Ureter (tissue), 1 donor: ENCODE data around the gene PCMTD2. TPM values are rescaled to one million over a fixed set of nuclear protein-coding genes. Genes with fewer than 3 reads are reported as not detected.
A peak's percentile ranks its signal among the peaks of the same experiment; 100 is the strongest.
"Not testable (repeated sequence)": the region's sequence is repeated elsewhere in the genome, so short reads cannot be mapped to it uniquely, and the experiment has no call there.

ENCODE experiments used
- DNase-seq: peaks from one replicate; pipeline ENCODE4 v3.0.0-alpha.2; 2020; ENCODE audit warnings: low spot score
- total RNA-seq: library from RNA; stranded (reverse); gene quantifications from one replicate; pipeline ENCODE4 v1.2.4, GENCODE V29; 2023
- donor health status: DM: yes; HTN: yes; CAD: no.

The PCMTD2 gene
- total RNA-seq, 1 donor from 2014 or later, result 58.2 TPM

DNA sequence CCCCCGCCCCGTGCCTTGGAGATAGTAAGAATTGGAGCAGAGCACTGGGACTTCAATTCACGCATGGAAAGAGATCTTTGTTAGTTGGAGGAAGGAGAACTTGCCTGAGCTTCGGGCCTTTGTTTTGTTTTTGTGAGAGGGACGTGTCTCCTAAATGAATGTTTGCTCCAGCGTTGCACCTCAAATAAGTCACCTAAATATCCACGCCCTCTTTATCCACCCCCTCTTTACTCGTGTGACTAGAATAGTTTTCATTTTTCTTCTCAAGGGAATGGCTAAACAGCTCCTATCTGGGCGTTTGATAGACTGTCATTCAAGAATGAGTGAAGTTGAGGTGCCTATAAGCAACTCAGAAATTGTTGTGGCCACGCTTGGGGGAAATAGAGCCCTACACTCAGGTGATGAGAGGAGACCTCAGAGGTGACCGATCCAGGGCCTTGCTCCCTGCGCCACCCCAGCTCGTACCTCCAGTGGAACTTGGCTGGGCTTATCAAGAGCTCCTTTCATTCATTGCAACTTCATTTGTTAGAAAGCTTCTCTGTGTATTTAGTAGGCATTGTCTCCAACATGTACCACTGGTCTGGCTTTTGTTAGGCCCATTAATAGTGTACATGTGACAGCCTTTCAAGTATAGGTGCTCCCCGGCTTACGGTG, 861 bp downstream of the PCMTD2 start:
- peak; percentile 35 for DNase-seq

DNA sequence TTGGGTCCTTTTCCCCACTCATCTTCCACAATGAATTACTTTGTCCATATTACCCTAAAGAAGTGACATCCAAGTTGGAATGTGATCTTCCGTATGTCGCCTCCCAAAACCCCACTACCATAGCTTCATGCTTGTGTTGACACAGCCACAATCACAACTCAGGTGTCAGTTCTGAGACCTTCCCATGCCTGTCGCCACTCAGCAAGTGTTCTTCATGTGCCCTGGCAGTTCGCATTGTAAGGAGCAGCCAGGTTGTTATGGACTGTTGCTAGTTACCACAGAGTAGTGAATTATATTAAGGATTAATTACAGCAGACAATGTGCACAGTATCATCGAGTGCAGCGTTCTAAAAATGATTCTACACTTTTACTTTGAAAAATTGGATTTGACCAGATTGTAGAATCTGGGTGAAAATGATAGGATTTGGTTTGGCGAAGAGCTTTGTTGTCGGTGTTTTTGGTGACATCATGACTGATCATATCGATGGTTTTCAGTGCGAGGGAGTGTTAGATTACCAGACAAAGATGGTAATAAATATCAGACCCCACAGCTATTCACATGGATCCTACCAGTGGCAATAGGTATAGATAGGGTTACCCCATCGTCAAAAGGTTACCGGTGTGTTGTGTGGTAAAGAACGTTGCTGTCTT, 1.7 kb downstream of the PCMTD2 start:
- DNase-seq, result no peak

DNA sequence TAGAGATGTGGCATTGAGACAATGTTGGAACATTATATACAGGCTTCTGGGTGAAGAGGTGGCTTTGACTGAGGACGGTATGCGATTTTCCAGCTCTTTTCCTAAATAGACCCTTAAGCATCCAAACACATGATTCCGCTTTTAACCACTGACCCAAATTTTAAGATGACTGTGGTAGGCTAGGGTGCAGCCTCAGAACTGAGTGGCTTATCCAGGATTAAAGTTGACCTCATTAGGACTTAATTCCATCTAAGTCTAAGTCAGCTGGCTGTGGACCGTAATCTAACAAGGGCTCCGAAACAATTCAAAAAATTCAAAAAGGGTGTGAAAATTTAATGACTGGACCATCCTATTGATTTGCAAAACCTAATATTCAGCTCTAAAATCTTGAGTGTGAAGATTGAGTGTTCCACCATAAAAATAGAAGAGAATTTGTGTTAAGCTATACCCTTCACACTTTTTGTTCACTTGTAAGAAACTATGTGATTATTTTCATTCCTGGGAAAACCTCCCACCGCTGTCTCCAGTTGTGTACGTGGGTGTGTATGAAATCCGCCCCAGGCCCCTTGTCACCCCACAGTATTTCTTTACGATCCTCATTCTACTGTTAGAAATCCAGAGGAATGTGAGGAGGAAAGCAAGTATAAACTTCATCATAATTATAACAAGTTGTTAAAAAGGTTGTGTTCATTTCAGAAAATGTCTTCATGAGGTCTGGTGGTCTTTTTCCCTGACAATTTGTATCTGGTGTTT, 2.7 kb downstream of the PCMTD2 start:
- DNase-seq, result peak; percentile 19

DNA sequence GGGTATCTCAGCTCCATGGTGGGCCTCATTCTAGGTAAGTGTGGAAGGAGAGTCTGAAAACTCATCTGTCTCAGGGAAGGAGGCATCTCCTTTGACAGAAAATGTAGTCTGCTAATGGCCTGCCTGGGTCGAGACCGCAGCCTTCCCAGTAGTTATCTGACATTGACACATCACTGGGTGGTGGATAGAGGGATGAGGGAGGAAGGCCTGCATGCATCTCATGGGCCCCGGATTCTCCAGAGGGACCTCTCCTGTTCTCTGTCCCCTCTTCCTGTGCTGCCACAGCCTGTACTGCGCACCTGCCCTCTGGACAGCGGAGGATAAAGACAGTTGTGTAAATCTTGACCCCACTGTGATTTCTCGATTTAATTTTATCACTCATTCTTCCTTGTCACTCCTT, 4.7 kb downstream of the PCMTD2 start:
- peak; percentile 17 for DNase-seq

DNA sequence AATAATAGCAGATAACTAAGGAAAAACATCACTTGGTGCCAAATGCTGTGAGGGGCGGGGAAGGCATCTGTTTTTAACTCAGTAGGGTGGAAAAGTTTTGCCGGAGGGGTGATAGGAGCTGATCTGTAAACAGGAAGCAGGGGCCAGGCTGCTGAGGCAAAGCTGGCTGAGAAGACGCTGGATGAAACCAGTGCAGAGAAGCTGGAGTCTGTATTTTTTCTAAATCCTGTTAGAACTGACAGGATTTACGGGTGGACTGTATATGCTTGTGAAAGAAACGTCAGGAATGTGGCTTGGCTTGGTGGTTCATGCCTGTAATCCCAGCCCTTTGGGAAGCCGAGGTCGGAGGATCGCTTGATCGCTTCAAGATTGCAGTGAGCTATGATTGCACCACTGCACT, 5.6 kb downstream of the PCMTD2 start:
- no peak for DNase-seq

DNA sequence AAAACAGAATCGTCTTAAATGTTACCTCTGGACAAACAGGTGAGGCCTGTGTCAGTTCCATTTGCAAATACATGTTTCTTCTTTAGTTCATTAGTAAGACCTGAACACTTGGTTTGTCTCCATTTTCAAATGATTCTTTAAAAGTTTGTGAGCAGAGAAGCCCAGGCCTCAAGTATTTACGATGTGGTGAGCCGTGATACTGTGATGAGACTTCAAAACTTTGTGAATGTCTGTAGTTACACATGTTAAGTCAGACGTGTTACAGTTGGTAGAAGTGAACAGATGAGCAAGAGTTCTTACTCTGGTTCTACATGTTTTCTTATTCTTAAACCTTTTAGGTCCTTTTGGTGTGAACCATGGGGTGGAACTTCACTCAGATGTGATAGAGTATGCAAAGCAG, 8.5 kb downstream of the PCMTD2 start:
- no peak for DNase-seq

DNA sequence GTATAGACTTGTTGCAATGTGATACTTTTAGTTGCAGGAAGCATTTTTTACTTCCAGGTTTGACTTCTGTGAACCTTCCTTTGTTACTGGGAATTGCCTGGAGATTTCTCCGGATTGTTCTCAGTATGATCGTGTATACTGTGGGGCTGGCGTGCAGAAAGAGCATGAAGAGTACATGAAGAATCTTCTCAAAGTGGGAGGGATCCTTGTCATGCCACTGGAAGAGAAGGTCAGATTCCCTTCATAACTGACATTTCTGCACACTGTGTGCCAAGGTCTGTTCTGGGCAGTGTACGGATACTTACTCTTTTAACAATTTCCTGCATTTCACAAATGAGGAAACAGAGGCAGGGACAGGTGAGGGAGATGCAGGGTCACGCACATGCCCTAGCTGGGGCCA, 9.7 kb downstream of the PCMTD2 start:
- DNase-seq, result no peak

DNA sequence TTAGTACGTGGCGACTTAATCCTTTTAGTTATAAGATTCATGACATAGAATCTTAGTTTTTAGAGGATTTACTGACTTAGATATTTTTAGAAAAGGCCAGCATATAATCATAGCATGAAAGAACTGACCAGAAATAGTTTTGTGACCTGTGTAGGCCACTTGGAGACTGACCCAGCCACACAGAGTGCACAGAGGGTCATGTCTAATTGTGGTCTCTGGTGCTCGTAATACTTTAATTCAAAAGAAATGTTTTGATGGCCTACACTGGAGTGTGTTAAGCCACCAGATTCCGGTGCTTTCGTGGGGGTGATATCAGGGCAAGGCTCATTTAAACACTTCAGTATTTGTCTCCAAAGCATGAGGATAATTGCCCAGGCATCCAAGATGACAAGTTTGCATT, 11.4 kb downstream of the PCMTD2 start:
- no peak for DNase-seq

DNA sequence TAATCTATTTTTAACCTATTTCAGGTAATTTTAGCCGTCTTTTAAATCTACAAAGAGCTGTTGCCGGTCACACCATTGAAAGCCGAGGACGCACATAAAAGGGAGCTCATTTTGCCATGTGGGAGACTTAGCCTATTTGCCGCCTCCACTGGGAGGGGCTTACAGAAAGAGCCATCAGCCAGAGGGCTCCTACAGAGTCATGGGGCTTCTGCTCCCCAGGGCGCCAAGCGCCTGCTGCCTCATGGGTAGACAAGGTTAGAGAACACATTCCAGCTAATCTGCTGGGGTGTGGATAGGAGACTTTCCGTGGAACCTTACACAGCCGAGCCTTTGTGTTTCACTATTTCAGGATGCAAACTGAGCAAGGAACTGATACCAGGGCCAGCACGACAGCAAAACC, 12.6 kb downstream of the PCMTD2 start:
- DNase-seq, result no peak

DNA sequence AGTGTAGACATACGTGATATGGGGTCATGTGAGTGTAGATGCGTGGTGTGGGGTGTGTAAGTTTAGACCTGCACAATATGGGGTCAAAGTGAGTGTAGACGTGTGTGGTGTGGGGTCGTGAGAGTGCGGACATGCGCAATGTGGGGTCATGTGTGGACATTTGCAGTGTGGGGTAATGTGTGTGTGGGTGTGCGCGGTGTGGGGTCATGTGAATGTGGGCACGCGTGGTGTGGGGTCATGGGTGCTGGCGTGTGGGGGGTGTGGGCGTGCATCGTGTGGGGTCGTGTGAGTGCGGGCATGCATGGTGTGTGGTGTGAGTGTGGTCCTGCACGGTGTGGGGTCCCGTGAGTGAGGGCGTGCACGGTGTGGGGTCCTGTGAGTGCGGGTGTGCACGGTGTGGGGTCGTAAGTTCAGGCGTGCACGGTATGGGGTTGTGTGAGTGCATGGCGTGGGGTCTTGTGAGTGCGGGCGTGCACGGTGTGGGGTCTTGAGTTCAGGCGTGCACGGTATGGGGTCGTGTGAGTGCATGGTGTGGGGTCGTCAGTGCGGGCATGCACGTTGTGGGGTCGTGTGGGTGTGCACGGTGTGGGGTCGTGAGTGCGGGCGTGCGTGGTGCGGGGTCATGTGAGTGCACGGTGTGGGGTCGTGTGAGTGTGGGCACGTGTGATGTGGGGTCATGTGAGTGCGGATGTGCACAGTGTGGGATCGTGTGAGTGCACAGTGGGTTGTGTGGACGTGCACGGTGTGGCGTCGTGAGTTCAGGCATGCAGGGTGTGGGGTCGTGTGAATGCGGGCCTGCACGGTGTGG, 14.3 kb downstream of the PCMTD2 start:
- no peak for DNase-seq

DNA sequence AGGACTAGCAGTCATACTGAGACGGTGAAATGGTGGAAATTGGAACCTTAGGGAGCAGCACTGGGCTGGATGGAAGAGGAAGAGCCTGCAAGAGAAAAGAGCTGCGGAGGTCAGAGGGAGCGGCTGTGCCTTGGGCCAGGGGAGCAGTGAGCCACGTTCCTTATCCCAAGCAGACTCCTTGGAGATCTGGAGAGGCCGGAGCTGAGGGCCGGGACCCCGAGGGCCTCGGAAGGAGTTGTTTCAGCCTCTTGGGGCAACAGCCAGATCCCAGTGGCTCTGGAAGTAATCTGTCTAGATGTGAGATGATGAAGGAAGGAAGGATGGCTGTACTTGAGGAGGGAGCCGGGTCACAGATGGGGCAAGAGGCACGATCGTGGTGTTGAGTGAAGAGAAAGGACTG, 16.1 kb downstream of the PCMTD2 start:
- no peak for DNase-seq

DNA sequence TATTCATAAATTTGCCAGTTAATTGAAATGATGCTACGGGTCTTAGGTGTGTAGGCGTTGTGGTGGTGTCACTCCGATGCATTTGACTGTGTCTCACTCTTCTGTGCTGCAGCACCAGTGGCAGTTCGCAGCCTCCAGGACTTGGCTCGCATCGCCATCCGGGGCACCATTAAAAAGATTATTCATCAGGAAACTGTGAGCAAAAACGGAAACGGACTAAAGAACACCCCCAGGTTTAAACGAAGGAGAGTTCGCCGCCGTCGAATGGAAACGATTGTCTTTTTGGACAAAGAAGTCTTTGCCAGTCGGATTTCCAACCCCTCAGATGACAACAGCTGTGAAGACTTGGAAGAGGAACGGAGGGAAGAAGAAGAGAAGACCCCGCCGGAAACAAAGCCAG, 17.6 kb downstream of the PCMTD2 start:
- no peak for DNase-seq

DNA sequence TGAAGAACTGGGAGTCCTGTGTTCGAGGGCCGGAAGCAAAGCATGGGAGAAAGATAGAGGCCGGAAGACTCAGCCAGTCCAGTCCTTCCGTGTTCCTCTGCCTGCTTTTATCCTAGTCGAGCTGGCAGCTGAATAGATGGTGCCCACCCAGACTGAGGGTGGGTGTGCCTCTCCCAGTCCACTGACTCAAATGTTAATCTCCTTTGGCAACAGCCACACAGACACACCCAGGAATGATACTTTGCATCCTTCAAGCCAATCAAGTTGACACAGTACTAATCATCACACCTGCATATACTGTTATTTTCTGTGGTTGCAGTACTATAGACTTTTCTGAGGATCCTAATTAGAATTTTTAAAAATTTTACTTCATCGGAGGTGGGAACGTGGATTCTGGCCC, 21.3 kb downstream of the PCMTD2 start:
- DNase-seq, result no peak

DNA sequence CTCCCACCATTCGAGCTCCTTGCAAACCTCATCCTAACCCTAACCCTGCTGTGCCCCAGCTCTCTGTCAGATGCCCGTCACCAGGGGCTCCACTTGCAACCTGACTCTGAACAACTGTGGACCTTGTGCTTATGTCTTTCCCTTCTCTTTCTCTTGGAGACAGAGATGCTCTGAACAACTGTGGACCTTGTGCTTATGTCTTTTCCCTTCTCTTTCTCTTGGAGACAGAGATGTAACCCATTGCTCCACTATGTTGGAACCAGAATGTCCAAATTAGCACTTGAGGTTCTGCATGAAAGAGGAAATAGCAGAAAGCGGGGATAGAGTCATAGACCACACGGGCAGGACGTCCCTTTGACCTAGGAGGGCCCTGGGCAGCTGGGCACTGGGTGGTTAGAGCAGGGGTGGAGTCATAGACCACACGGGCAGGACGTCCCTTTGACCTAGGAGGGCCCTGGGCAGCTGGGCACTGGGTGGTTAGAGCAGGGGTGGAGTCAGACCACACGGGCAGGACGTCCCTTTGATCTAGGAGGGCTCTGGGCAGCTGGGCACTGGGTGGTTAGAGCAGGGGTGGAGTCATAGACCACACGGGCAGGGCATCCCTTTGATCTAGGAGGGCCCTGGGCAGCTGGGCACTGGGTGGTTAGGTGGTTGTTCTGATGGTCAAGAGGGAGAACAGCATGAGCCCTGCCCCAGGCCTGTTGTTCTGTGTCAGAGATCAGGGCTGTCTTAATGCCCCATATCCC, 22.2 kb downstream of the PCMTD2 start:
- DNase-seq, result no peak

DNA sequence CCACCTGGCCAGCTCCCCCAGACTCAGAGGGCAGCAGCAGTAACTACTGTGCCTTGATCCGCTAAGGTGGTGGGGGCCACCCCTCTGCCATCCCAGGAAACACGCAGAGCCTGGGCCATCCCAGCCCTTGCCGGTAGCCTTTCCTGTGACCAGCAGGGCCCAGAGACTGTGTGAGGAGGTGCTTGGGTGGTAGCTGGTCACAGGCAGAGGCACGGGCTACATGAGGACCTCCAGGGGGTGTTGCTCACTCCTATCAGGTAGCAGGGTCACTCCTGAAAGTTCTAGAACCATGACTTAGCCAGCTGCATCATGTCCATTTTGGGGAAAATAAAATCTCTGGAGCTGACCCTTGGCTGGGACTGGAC, 22.8 kb downstream of the PCMTD2 start:
- no peak for DNase-seq

DNA sequence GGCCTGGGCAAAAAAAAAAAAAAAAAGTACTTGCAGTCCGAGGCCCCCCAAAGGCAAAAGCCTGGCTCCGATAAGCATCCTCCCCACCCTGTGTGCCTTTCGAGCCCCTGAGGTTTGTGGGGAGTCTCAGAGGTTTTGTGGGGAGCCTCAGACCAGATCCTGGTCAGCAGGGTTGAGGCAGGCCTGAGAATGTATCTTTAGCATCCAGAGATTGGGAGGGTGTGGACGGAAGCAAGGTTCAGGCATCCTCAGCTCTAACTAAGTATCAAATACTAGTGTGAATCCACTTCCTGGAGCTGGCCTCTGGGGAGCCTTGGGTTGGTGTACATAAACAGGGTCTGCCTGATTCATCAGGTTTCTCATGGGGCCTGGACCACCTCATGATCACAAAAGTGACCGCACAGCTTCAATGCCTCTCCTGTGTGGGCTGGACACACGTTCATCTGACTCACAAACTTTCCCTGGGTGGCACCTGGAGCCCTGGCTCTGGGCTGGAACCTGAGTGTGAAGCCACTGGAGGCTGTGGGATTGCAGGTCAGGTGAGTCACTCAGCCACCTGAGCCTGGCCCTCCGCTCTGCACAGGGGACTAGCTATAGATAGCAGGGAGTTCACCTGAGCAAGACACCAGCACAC, 24.4 kb downstream of the PCMTD2 start:
- no peak for DNase-seq

DNA sequence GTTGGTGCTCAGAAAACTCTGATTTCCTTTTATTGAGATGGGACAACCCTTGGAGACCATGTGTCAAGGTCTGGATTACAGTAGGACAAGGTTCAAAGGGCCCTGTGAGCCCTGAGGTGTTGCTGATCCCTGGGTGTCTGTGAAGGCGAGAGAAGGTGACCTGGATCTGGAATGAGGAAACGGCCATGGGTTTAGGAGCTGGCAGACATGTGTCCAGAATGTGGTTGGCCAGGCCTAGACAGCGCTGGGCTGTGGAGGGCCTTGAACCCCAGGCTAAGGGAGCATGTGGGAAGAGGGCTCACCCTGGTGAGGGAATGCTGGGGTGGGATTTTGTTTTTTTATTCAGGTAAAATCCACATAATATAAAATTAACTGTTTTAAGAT, 24.9 kb downstream of the PCMTD2 start:
- no peak for DNase-seq

DNA sequence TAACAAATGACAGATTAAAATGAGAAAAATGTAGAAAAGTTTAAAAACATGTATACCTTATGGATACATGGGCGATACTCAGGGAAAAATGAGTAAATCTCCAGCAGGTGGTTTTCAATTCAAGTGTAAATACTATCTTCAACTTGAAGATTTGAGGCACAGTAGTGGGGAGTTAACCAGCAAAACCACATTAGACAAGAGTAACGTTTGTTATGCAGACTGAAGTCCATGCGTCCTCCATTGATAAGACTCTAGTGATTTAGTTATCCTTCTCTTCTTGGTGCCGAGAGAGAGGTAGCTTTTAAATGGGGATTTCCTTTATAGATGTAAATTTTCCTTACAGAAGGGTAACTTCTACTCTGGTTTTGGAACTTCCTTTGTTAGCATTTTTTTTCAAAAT, 28.1 kb downstream of the PCMTD2 start:
- no peak for DNase-seq

DNA sequence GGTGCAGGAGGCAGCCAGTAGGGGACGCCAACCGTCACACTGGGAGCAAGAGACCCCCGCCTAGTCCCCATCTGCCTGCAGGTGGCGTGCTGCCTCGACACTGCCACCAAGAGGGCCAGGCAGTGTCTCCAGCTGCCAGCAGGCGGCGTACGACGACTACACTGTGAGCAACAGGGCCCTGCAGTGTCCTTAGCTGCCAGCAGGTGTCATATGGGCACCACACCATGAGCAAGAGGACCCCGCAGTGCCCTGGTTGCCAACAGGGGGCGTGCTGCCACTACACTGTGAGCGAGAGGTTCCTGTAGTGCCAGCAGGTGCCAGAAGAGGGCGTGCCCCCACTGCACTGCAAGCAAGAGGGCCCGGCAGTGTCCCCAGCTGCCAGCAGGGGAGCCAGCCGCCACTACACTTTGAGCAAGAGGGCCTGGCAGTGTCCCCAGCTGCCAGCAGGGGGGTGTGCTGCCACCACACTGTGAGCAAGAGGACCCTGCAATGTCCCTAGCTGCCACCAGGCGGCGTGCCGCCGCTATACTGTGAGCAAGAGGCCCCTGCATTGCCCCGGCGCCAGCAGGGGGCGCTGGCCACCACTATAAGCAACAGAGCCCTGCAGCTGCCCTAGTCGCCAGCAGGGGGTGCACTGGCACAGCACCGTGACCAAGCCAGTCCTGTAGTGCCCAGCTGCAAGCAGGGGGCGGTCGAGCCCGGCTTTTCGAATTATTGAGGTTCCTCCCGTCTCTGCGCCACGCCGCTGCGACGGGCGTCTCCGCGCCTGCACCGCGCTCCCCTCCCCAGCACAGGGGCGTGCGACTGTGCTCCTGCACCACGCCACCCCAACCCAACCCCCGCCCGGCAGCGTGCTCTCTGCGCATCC, 30.3 kb downstream of the PCMTD2 start:
- not testable (repeated sequence) for DNase-seq
